NCI-H187 treated with DMSO at 0.1 percent for 48 hours (cell line): ENCODE data around the gene ADAM23.

ENCODE experiments used
- DNase-seq: peaks from one replicate; lab custom pipeline; 2025; lab: John Stamatoyannopoulos, UW

Gene ADAM23

DNA sequence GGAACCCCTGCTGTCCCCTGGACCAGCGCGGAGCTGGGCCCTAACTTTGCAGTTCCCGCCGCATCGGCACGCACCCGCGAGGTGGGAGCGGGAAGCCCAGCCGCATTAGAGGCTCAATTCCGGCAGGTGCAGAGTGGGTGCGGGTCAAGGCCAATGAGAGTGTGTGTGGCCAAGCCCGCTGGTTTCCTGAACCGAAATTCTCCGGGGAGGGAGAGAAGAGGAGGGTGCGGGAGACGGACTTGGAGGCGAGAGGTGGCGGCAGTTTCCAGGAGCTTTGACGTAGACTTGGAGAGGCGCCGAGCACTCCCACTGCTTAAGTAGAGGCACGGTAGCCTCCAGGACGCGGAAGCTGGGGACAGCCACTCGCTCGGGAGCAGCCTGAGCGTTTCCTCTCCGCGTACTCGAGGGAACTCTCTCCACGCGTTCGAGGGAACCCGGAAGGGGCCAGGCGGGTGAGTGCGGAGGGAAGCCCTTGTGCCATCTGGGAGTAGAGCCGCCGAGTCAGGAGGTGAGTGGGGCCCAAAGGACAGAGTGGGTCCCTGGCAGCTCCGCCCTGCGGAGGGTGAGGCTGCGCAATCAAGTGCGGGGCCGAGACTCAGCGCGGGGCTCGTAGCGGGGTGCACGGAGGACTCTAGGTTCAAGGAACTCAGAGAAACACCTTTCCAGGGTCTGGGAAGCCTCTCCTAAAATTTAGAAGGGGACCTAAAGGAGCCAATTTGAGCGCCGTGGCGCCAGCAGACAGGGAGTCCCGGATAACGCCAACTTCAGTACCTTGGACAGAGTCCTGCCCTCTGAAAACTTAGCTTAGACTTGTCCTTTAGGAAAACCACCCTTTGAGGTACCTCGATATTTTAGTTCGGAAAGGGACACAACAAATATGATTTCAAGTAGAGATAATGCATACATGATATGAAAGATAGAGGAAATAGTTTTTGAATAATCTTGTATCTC lies 199.0 kb downstream of the ADAM23 start, which contains the start of gene FAM237A:
TSS of gene FAM237A (plus strand) at position 413 of the 951 bp plus-strand sequence. CDS start 1,750 bp downstream, outside the sequence.
- no peak for DNase-seq

GRCh38 chr2:206647985-206648384 lies 204.7 kb downstream of the ADAM23 start:
- DNase-seq, result no peak

GRCh38 chr2:206657087-206657486 lies 213.8 kb downstream of the ADAM23 start:
- DNase-seq, result no peak

- DNase-seq, result no peak
These were observed 221.9 kb downstream of the ADAM23 start for GRCh38 chr2:206665251-206665650.
